ENCODE measurements around the gene APBB2. TPM values are rescaled to one million over a fixed set of nuclear protein-coding genes. Genes with fewer than 3 reads are reported as not detected.
A peak's percentile ranks its signal among the peaks of the same experiment; 100 is the strongest.

Gene APBB2
- total and polyA plus RNA-seq, 10 of the 15 experiments (the other 5 are each of a cell fraction or from before 2014, with no cell fraction given), result 2.7 to 24.6 (median 19.0) TPM

DNA sequence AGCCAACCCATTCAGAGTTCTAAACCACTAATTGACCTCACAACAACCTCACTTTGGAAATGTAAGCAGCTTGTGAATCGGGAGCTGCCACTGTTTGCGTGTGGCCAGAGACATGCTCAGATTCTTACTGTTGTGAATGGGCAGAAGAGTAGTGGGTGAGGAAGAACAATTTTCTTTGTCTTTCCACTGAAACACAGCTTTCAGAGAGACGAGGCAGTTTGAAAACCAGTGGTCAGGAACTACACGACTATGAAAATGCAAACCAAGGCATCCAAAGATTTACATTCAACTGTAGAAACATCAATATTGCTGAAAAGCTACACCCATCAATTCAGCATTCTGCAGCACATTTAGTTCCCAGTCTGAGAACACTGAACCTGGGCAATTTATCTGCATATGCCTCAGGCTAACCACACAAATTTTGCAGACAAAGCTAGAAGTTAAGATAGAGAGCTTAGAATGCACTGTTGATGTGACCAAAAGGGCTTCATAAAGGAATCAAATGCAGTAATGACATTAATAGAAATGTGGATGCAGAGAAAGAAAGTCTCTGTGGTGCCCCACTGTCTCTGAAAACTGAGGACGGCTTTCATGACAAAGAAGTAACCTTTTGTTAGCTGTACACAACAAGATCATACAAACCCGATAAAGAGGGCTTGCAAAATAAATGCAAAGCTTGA lies 134.3 kb downstream of the APBB2 start:
- DNase-seq (ENCODE audit: low read depth, low spot score) (no peak), FAIRE-seq (peak; percentile 57), ATAC-seq (no peak)
- H2AFZ ChIP-seq (ENCODE audit: control insufficient read depth, low read depth, low read length), result no peak overlapping the region
- H3K36me3 ChIP-seq (ENCODE audit: control insufficient read depth in 2 of 2, insufficient read depth in 2 of 2, low read length in 1 of 2), result no peaks in the 10 kb centered on the region; a peak in 1 of 4 replicates
- CTCF ChIA-PET, result interaction anchor here (0.6 to 2.6 kb wide), 9 partner anchors 10 to 137 kb away, joined by 3 to 9 read pairs (median 3); no protein-coding TSS in a partner anchor
- in situ Hi-C loops (cut with MboI), result no loop called here
- TF ChIP-seq RUNX3 (IDR thresholded peaks at IDR 0.05; ENCODE audit: low read length) (0 out of 2 replicates have a peak, but pooled peaks have one; percentile 4), SUPT20H (IDR thresholded peaks at IDR 0.05; ENCODE audit: borderline replicate concordance, control insufficient read depth, low read depth, low read length) (no peak), POLR2AphosphoS2 (IDR thresholded peaks at IDR 0.05; ENCODE audit: low read depth, low read length) (no peak), ZZZ3 (IDR thresholded peaks at IDR 0.05; ENCODE audit: control insufficient read depth, insufficient read length, low read depth) (no peak)
- intact Hi-C loops (cut with micrococcal nuclease; ENCODE audit: unreplicated experiment), result no loop called here
- POLR2A ChIA-PET, result interaction anchor here (0.8 to 1.3 kb wide), 2 partner anchors 10 to 14 kb away, joined by 3 to 4 read pairs; no protein-coding TSS in a partner anchor
- no peak overlapping the region for H3K4me3 ChIP-seq
- no peaks in the 10 kb centered on the region; the same call in 2 of the 3 replicates for H3K9me3 ChIP-seq (replicated peaks; ENCODE audit: control insufficient read depth, insufficient read depth, low read length)
- no peaks in the 10 kb centered on the region for H3K4me1 ChIP-seq (ENCODE audit: control insufficient read depth, insufficient read depth, low read length)
- no peaks in the 10 kb centered on the region for H3K27me3 ChIP-seq (replicated peaks in 1 of 2; ENCODE audit: control insufficient read depth in 2 of 2, insufficient read depth in 2 of 2, low read length in 1 of 2)
- H3K9ac ChIP-seq (ENCODE audit: control insufficient read depth, insufficient read depth, low read length), result no peak overlapping the region
- RAD21 ChIA-PET (ENCODE audit: unreplicated experiment), result interaction anchor here (2.1 kb wide), 1 partner anchor 132 kb away, joined by 5 read pairs; no protein-coding TSS in a partner anchor
- 73% methylated on average over 6 of the region's 6 CpGs for WGBS (ENCODE audit: insufficient coverage, insufficient replicate concordance, low lambda C conversion rate, missing lambda C conversion rate)
- peaks cover 2% of the 10 kb centered on the region; the same call in 1 of the 2 replicates for H3K79me2 ChIP-seq (ENCODE audit: control insufficient read depth, insufficient read depth, low read length)
- SMC1A ChIA-PET (ENCODE audit: uncharacterized antibody, unreplicated experiment), result interaction anchor here (0.9 to 4.7 kb wide), 8 partner anchors 9 to 107 kb away, joined by 3 to 20 read pairs (median 4); no protein-coding TSS in a partner anchor
- H3K4me2 ChIP-seq (ENCODE audit: control insufficient read depth, insufficient read depth), result no peak overlapping the region; the same call in 1 of the 2 replicates
- H4K20me1 ChIP-seq (ENCODE audit: control insufficient read depth, insufficient read depth), result no peaks in the 10 kb centered on the region
- BruUV-seq (replicated peaks), result no TSS peak
- no peak overlapping the region for H3K27ac ChIP-seq (ENCODE audit: control insufficient read depth, insufficient read depth)

DNA sequence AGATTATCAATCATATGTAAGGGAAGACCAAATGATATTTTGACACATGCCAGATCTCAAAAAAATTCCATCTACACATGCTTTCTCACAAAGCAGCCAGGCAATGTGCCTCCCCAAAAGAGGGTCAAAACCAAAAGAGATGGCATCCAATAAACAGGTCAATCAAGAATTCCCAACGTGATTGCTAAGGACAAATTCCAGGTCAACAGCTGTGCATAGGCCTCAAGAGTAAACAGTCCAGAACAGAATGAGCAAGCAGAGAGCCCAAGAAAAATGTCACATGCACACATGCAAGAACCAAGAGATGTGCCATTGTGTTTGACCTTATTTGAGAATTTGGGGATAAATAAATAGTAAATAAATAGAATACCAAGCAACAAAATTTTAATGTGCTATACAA lies 136.7 kb downstream of the APBB2 start:
- H3K9me3 ChIP-seq (replicated peaks; ENCODE audit: control insufficient read depth, insufficient read depth, low read length), result no peaks in the 10 kb centered on the region; the same call in 2 of the 3 replicates
- no peak overlapping the region for H3K9ac ChIP-seq (ENCODE audit: control insufficient read depth, insufficient read depth, low read length)
- ChIA-PET SMC1A (ENCODE audit: uncharacterized antibody, unreplicated experiment) (interaction anchor here (0.8 to 1.6 kb wide), 6 partner anchors 12 to 108 kb away, joined by 3 to 7 read pairs (median 4); no protein-coding TSS in a partner anchor), CTCF (interaction anchor here (2.6 kb wide), 1 partner anchor 12 kb away, joined by 9 read pairs; no protein-coding TSS in a partner anchor), POLR2A (interaction anchor here (0.9 to 1.3 kb wide), 2 partner anchors 11 to 21 kb away, joined by 3 to 5 read pairs; no protein-coding TSS in a partner anchor), RAD21 (ENCODE audit: unreplicated experiment) (interaction anchor here (1.5 to 1.6 kb wide), 2 partner anchors 12 to 96 kb away, joined by 3 read pairs; no protein-coding TSS in a partner anchor)
- H3K27me3 ChIP-seq (replicated peaks in 1 of 2; ENCODE audit: control insufficient read depth in 2 of 2, insufficient read depth in 2 of 2, low read length in 1 of 2), result no peaks in the 10 kb centered on the region
- WGBS (ENCODE audit: insufficient coverage, insufficient replicate concordance, low lambda C conversion rate, missing lambda C conversion rate), result 46% methylated on average over 1 of the region's 1 CpG
- no peak overlapping the region for H3K4me2 ChIP-seq (ENCODE audit: control insufficient read depth, insufficient read depth)
- DNase-seq (ENCODE audit: low read depth, low spot score) (no peak), FAIRE-seq (no peak), ATAC-seq (no peak)
- no TSS peak for BruUV-seq (replicated peaks)
- in situ Hi-C loops (cut with MboI) (no loop called here), intact Hi-C loops (cut with micrococcal nuclease; ENCODE audit: unreplicated experiment) (no loop called here)
- H3K4me1 ChIP-seq (ENCODE audit: control insufficient read depth, insufficient read depth, low read length), result peaks cover 4% of the 10 kb centered on the region; the same call in 1 of the 2 replicates
- no peak overlapping the region for H2AFZ ChIP-seq (ENCODE audit: control insufficient read depth, low read depth, low read length)
- no peaks in the 10 kb centered on the region for H4K20me1 ChIP-seq (ENCODE audit: control insufficient read depth, insufficient read depth)
- H3K4me3 ChIP-seq, result no peak overlapping the region
- H3K27ac ChIP-seq (ENCODE audit: control insufficient read depth, insufficient read depth), result no peak overlapping the region
- H3K79me2 ChIP-seq (ENCODE audit: control insufficient read depth, insufficient read depth, low read length), result peaks cover 2% of the 10 kb centered on the region; the same call in 1 of the 2 replicates
- H3K36me3 ChIP-seq (ENCODE audit: control insufficient read depth in 2 of 2, insufficient read depth in 2 of 2, low read length in 1 of 2), result no peaks in the 10 kb centered on the region; a peak in 1 of 4 replicates
- TF ChIP-seq, protein P1, sequence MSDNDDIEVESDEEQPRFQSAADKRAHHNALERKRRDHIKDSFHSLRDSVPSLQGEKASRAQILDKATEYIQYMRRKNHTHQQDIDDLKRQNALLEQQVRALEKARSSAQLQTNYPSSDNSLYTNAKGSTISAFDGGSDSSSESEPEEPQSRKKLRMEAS (IDR thresholded peaks at IDR 0.05; ENCODE audit: low read depth, low read length), result no peak
- TF ChIP-seq MEF2A (IDR thresholded peaks at IDR 0.05; ENCODE audit: insufficient read depth, low read depth, low read length) (no peak), CBX3 (IDR thresholded peaks at IDR 0.05; ENCODE audit: borderline replicate concordance, low read depth) (no peak), EP300 (IDR thresholded peaks at IDR 0.05; ENCODE audit: borderline replicate concordance in 1 of 2, control insufficient read depth in 1 of 2, low read depth in 2 of 2, low read length in 2 of 2) (no peak), ZNF24 (IDR thresholded peaks at IDR 0.05) (no peak), SMAD1 (IDR thresholded peaks at IDR 0.05; ENCODE audit: low read depth, partially characterized antibody) (no peak), RFX5 (IDR thresholded peaks at IDR 0.05; ENCODE audit: low read depth, low read length) (no peak), ZSCAN29 (IDR thresholded peaks at IDR 0.05) (no peak), SUZ12 (IDR thresholded peaks at IDR 0.05; ENCODE audit: unreplicated experiment) (no peak), SRF (IDR thresholded peaks at IDR 0.05; ENCODE audit: low read depth in 2 of 2, low read length in 2 of 2) (no peak), NFIC (IDR thresholded peaks at IDR 0.05; ENCODE audit: low read depth, low read length) (no peak)
